Stimulated activated CD4-positive, alpha-beta T cell treated with anti-CD3 and anti-CD28 coated beads, Interleukin-4, amount 100 ng/mL, for 1 hour (primary cell): ENCODE results near the gene ONECUT2.
"Not testable (repeated sequence)": the region's sequence is repeated elsewhere in the genome, so short reads cannot be mapped to it uniquely, and the experiment has no call there.

ENCODE experiments used
- DNase-seq: peaks from one replicate; pipeline ENCODE4 v3.0.0-alpha.2; 2020

ONECUT2 gene

DNA sequence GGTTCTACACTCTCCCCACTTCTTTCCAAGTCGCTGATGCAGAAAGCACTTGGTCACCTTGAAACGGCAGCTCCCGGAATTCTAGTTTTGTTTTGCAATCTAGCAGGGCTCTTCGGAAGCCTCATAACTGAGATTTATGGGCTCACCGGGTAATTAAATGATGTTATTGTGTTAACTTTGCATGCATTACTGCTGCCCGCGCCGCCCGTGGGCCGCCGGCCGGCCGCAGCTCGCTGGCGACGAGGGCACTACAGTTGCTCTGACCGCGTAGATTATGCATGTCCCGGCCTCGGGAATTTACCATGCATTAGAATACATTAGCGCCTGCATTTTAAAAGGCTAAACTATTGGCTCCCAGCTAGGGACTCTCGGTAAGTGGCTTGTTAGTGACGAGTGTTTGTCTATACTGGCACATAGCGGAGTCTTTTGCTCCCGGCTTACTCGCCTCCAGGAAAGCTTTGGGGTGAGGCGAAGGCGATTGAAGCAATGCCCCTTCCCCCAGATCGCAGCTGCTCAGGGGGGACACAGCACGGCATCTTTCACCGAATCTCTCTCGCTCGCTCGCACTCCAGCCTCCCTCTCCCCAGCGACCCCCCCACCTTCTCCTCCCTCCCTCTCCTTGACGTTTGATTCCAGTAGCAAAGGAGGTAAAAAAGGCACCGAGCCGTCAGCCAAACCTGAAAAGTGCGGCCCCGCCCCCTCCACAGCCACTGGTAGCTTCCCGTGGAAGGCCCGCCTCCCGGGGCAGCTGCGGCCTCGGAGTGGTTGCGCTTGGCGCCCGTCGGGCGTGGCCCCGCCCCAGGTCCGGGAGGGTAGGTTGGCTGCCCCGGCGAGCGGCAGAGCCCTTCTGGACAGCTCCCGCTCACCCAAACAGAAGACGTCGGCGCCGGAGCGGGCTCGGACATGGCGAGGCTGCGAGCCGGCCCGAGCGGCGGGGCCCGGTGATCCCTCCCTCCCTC lies at the start of gene ONECUT2:
Gene ONECUT2, plus strand, starts transcription at position 839 of the 959 bp plus-strand sequence. CDS start 343 bp downstream, outside the sequence.
- DNase-seq, result peak; percentile 66

DNA sequence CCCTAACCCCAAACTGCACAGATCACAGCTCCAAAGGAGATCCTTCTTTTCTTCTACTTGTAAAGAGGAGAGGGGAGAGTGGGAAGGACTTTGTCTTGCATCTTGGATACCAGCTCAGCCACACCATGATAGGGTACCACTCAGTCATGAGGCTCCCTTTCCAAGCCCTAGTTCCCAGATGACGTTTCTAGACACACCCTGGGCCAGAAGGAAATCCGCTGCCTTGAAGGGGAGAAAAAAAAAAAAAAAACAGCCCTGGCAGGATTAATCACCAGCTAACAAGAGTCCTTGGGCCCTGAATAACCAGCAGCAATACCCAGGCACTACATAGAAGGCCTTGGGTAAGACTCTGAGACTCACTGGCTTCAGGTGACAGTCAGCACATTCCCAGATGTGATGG lies 45.9 kb upstream of the ONECUT2 start:
- no peak for DNase-seq

- no peak for DNase-seq
These were observed 45.1 kb upstream of the ONECUT2 start for GRCh38 chr18:57390044-57390443.

- not testable (repeated sequence) for DNase-seq
These were observed 40.4 kb upstream of the ONECUT2 start for GRCh38 chr18:57394749-57395148.

DNA sequence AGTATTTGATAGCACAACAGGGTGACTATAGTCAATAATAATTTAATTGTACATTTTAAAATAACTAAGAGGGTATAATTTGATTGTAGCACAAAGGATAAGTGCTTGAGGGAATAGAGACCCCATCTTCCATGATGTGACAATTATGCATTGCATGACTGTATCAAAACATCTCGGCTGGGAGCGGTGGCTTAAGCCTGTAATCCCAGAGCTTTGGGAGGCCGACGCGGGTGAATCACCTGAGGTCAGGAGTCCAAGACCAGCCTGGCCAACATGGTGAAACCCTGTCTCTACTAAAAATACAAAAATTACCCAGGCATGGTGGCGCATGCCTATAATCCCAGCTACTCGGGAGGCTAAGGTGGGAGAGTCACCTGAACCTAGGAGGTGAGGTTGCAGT lies 38.3 kb upstream of the ONECUT2 start:
- DNase-seq, result not testable (repeated sequence)

DNA sequence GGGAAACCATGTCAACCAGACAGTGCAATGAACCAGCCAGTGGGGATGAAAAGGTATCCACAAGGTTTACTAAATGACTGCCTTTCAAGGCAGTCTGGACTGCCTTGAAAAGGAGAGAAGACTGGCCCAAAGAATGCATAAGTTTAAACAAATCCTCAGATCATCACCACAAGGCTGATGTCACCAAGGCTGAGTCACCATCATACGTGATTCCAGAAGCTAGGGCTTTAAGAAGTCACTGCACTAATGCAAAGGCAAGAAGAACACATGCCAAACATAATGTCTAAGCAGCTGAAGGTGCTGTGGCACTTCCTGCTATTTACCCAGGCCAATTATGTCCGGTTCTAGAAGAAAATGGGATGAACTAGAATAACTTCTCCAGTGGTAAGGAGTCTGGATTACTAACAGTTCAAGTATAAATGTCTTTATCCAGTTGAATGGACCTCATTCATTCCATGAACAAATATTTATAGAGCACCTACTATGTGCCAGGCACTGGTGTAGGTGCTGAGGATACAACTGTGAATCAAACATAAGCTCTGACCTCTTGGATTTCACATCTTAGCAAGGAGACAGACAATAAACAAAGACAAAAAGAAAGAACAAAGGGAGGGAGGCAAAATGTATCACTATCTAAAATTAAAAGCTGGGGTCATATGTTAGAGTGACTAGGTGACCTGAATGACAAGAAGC lies 37.6 kb upstream of the ONECUT2 start:
- no peak for DNase-seq

- DNase-seq, result no peak
These were observed 30.8 kb upstream of the ONECUT2 start for GRCh38 chr18:57404345-57404744.

GRCh38 chr18:57409650-57410049 lies 25.5 kb upstream of the ONECUT2 start:
- DNase-seq, result no peak

DNA sequence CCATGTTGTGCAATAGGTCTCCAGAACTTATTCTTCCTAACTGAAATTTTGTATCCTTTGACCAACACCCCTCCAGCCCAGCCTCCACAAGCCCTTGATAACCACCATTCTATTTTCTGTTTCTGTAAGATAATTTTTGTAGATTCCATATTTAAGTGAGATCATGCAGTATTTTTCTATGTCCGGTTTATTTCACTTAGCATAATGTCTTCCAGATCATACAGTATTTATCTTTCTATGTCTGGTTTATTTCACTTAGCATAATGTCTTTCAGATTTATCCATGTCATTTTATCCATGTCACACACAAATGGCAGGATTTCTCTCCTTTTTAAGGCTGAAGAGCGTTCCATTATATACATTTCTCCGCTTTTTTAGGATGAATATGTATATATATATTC lies 24.4 kb upstream of the ONECUT2 start:
- no peak for DNase-seq

DNA sequence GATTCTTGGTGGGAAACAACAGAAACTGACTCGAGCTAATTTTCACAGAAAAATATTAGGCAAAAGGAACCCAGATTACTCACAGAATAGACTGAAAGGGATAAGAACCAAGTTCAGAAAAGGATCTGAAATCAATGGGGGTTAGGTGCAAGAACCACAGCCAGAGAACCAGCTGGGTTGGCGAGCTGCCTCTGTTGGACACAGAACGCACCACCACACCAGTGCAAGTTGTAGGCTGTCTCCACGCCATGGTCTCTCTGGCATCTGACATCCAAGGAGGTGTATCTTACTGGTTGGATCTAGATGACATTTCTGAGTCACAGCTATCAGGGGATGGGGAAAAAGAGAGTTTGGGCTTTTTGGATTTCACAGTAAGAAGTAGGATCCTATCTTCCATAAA lies 18.6 kb upstream of the ONECUT2 start:
- DNase-seq, result no peak

GRCh38 chr18:57422313-57422872 lies 12.8 kb upstream of the ONECUT2 start:
- no peak for DNase-seq

DNA sequence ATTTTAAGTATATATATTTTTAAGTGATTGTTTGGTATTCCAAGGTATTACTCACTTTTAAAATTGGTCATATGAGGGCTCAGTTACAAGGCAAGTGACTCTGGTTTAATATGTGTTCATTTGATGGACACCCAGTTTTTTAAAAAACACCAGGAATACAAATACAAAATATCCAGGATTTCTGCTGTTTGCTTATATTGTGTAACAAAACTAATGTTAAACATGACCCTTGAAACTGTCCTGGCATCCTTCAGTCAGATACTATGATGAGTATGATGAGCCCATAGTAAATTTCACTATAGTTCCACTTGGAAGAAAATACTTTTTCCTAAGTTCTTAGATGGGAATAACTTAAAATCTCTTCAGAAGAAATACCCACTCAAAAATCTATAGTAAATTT lies 11.4 kb upstream of the ONECUT2 start:
- no peak for DNase-seq

- DNase-seq, result no peak
These were observed 10.1 kb upstream of the ONECUT2 start for GRCh38 chr18:57425096-57425495.

DNA sequence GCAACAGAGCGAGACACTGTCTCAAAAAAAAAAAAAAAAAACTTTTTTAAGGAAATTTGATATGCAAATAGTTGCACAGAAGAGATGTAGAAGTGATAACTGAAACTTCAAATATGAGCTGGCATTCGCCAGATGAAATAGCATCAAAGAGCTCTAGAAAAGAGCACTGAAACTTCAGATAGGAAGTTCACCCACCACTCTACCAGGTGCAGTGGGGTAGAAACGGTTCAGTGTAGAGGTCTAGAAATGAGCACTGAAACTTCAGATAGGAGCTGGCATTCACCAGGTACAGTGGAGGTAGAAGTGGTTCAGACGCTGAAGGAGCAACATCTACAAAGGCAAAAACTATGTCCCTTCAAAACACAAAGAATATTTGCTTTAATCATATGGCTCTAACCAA lies 9.0 kb upstream of the ONECUT2 start:
- no peak for DNase-seq

DNA sequence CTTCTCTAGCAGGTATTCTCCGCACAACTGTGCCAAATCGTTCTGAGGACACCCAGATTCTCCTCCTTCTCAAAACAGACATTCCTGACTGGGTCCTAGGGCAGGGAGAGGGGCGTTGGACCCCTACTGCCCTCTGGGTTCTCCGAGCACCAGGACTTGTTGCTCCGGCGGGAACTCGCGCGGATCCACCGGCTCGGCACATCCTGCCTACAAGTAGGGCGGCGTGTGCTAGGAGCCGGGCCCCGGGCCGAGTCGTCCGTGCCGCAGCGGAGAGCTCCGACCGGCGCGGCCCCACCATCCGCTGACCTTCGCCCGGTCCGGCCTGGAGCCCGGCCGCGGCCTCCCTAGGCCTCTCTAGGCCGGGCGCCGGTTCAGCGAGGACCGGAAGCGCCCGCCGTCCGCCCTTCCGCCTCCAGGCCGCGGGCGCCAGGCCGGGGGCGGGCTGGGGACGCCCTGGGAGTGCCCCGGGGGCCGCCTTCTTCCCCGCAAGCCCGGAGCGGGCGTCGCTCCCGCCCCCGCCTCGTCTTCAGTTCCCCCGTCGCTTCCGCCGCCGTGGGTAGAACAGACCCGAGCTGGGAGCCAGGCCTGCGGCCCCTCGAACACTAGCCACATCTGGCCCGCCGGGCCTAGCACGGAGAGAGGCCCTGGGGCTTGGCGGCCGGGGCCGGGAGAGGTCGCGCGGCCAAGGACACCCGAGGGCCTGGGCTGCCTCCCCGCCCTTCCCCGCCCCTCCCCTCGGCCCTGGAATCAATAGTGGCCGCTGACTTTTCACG lies 7.6 kb upstream of the ONECUT2 start:
- DNase-seq, result no peak

- DNase-seq, result no peak
These were observed 6.7 kb upstream of the ONECUT2 start for GRCh38 chr18:57428221-57429150.

- no peak for DNase-seq
These were observed 5.8 kb upstream of the ONECUT2 start for GRCh38 chr18:57429167-57430078.

DNA sequence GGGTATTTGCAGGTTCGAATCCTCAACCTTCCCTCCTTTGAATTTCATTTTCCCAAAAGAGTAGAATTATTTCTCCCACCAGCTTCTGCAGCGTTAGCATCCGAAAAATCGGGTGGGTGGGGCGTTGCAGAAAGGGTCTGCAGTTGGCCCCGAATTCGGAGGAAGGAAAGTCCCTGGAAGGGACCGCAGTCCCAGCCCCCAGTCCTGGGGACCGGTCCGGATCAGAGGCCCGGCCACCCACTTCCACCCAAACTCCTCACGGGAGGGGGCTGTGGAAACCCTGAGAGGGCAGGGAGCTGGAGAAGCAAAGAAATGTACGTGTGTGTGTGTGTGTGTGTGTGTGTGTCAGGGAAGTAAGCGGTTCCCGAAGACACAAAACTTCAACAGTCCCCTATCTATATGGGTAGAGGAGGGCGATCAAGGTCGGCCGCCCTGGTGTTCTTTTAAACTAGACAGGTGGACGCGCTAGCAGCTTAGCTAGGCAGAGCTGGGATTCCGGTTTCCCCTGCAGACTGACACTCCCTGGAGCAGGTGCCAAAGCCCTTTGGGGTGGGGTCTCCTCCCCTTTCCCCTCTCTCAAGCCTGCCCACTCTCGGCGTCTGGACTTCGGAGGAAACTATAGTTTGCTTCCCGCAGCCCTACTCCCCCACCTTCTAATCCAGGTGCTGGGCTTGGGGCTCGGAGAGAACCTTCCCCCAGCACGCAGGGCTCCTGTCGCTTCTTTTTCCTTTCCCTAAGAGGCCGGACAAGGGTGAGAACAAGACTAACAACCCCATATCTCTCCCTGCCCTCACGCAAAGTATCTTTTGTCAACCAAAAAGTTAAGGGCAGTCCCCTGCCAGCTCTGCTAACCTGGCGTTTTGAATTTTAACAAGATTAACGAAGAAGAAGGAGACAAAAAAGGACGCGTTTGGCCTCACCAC lies 4.8 kb upstream of the ONECUT2 start:
- DNase-seq, result no peak

DNA sequence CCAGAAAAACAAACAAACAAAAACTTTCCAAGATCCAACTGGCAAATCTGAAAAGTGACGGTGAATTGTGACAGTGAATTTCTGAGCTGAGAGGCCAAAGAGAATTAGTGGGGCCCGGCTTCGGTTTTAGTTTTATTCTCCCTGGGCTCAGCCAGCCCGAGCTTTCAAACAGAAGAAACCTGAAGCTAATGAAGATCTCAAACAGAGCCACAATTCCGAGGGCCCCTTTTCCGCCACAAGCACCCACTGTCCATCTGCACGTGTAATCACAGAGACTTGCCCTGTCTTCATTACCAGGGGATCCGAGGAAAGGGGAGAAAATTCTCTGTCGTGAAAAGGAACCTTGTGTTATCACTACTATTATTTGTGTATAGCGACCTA lies 4.2 kb upstream of the ONECUT2 start:
- no peak for DNase-seq
